ENCODE measurements around the gene TRABD2A.

- TF ChIP-seq, protein P1, sequence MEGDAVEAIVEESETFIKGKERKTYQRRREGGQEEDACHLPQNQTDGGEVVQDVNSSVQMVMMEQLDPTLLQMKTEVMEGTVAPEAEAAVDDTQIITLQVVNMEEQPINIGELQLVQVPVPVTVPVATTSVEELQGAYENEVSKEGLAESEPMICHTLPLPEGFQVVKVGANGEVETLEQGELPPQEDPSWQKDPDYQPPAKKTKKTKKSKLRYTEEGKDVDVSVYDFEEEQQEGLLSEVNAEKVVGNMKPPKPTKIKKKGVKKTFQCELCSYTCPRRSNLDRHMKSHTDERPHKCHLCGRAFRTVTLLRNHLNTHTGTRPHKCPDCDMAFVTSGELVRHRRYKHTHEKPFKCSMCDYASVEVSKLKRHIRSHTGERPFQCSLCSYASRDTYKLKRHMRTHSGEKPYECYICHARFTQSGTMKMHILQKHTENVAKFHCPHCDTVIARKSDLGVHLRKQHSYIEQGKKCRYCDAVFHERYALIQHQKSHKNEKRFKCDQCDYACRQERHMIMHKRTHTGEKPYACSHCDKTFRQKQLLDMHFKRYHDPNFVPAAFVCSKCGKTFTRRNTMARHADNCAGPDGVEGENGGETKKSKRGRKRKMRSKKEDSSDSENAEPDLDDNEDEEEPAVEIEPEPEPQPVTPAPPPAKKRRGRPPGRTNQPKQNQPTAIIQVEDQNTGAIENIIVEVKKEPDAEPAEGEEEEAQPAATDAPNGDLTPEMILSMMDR (IDR thresholded peaks at IDR 0.05): no peak
- TF ChIP-seq POLR2A (IDR thresholded peaks at IDR 0.05) (no peak), POLR2AphosphoS5 (IDR thresholded peaks at IDR 0.05) (no peak)
Measured at GRCh38 chr2:84927275-84927627, 46.4 kb upstream of the TRABD2A start.

All from sigmoid colon (tissue), 4 donors.